Ecto neural progenitor cell (in vitro differentiated cells): ENCODE data around the gene HOXA13.

ENCODE experiments used
- DNase-seq: peaks from one replicate; pipeline ENCODE4 v3.0.0-alpha.2; 2018; ENCODE audit warnings: low spot score

HOXA13 gene

GRCh38 chr7:27181795-27182275 is 18.1 kb downstream of the HOXA13 start:
- no peak for DNase-seq

- DNase-seq: no peak
Observed at GRCh38 chr7:27180431-27181420, 19.2 kb downstream of the HOXA13 start.

GRCh38 chr7:27179503-27180430 is 20.1 kb downstream of the HOXA13 start:
- DNase-seq: no peak

- no peak for DNase-seq
Observed at GRCh38 chr7:27179030-27179429, 20.9 kb downstream of the HOXA13 start.

GRCh38 chr7:27178366-27178765 is 21.5 kb downstream of the HOXA13 start:
- no peak for DNase-seq

GRCh38 chr7:27177795-27178320 is 22.0 kb downstream of the HOXA13 start:
- DNase-seq: no peak

GRCh38 chr7:27176962-27177794 is 22.7 kb downstream of the HOXA13 start:
- no peak for DNase-seq

- DNase-seq: no peak
Observed at GRCh38 chr7:27176524-27176845, 23.4 kb downstream of the HOXA13 start.

GRCh38 chr7:27175626-27176523 is 24.0 kb downstream of the HOXA13 start:
- no peak for DNase-seq

GRCh38 chr7:27174874-27175625 is 24.8 kb downstream of the HOXA13 start:
- DNase-seq: no peak

- no peak for DNase-seq
Observed at GRCh38 chr7:27173956-27174873, 25.7 kb downstream of the HOXA13 start, which contains the start of gene HOXA10. HOXA10 (minus strand) TSS chr7:27174320; CDS start chr7:27174306, 14 bp downstream.

- no peak for DNase-seq
Observed at GRCh38 chr7:27173511-27173955, 26.4 kb downstream of the HOXA13 start.

GRCh38 chr7:27172823-27173510 is 26.9 kb downstream of the HOXA13 start:
- no peak for DNase-seq

GRCh38 chr7:27172315-27172774 is 27.5 kb downstream of the HOXA13 start:
- DNase-seq: no peak

GRCh38 chr7:27171637-27172314 is 28.1 kb downstream of the HOXA13 start:
- DNase-seq: no peak

- DNase-seq: no peak
Observed at GRCh38 chr7:27171325-27171636, 28.6 kb downstream of the HOXA13 start.
